ENCODE results near the gene ADARB2.

ADARB2 gene

GRCh38 chr10:1142596-1142995, 594.7 kb downstream of the ADARB2 start:
- Histone ChIP-seq H2BK12ac (ENCODE audit: low read length) (no peak overlapping the region), H3K4me3 (ENCODE audit: low read length in 2 of 2) (no peak overlapping the region), H3K23ac (ENCODE audit: low read depth, low read length, poor library complexity) (no peak overlapping the region), H2BK5ac (ENCODE audit: low read length) (no peak overlapping the region), H2BK15ac (ENCODE audit: low read length) (no peak overlapping the region), H3K9ac (ENCODE audit: low read depth, low read length, poor library complexity) (no peak overlapping the region), H3K4me1 (ENCODE audit: control insufficient read depth in 2 of 2, insufficient read depth in 1 of 2, low read depth in 1 of 2, low read length in 2 of 2) (no peaks in the 10 kb centered on the region), H3K27me3 (ENCODE audit: control insufficient read depth in 3 of 3, insufficient read depth in 3 of 3, low read depth in 1 of 3, low read length in 3 of 3) (peaks cover 0 to 3% (median 0%) of the 10 kb centered on the region in 3 experiments), H4K8ac (ENCODE audit: low read depth, low read length) (no peak overlapping the region), H3K4ac (ENCODE audit: low read length) (no peak overlapping the region), H2BK120ac (ENCODE audit: low read depth, low read length) (no peak overlapping the region), H3K14ac (ENCODE audit: low read length) (no peak overlapping the region), H3K27ac (replicated peaks; ENCODE audit: low read length) (no peak overlapping the region), H3K18ac (ENCODE audit: low read length) (no peak overlapping the region), H3K36me3 (replicated peaks in 1 of 2; ENCODE audit: control insufficient read depth in 2 of 2, insufficient read depth in 2 of 2, low read length in 2 of 2) (no peaks in the 10 kb centered on the region), H2AK5ac (ENCODE audit: low read depth, low read length) (no peak overlapping the region), H4K91ac (ENCODE audit: low read depth, low read length, poor library complexity) (no peak overlapping the region), H3K9me3 (replicated peaks in 1 of 2; ENCODE audit: control insufficient read depth in 2 of 2, insufficient read depth in 1 of 2, low read depth in 1 of 2, low read length in 2 of 2) (peaks cover 4 to 8% of the 10 kb centered on the region in 2 donors), H3K4me2 (ENCODE audit: insufficient read depth, low read length, poor library complexity, severe bottlenecking) (no peak overlapping the region), H3K79me1 (ENCODE audit: low read depth, low read length) (no peaks in the 10 kb centered on the region), H2AFZ (ENCODE audit: low read length) (no peak overlapping the region)
- no peak for DNase-seq (ENCODE audit: low spot score)
- WGBS, 2 donors (ENCODE audit: extremely low coverage in 2 of 2, insufficient read length in 2 of 2, insufficient replicate concordance in 1 of 2): 100% methylated on average over 1 of the region's 3 CpGs; no CpG with 5 or more reads in 1 of the 2 donors

GRCh38 chr10:1141701-1142100, 595.6 kb downstream of the ADARB2 start:
- Histone ChIP-seq H3K4ac (ENCODE audit: low read length) (no peak overlapping the region), H3K36me3 (replicated peaks in 1 of 2; ENCODE audit: control insufficient read depth in 2 of 2, insufficient read depth in 2 of 2, low read length in 2 of 2) (no peaks in the 10 kb centered on the region), H3K79me1 (ENCODE audit: low read depth, low read length) (no peaks in the 10 kb centered on the region), H2AFZ (ENCODE audit: low read length) (no peak overlapping the region), H3K23ac (ENCODE audit: low read depth, low read length, poor library complexity) (no peak overlapping the region), H3K4me3 (ENCODE audit: low read length in 2 of 2) (no peak overlapping the region), H2AK5ac (ENCODE audit: low read depth, low read length) (no peak overlapping the region), H3K9me3 (replicated peaks in 1 of 2; ENCODE audit: control insufficient read depth in 2 of 2, insufficient read depth in 1 of 2, low read depth in 1 of 2, low read length in 2 of 2) (peaks cover 2 to 8% of the 10 kb centered on the region in 2 donors), H3K27ac (replicated peaks; ENCODE audit: low read length) (no peak overlapping the region), H4K8ac (ENCODE audit: low read depth, low read length) (no peak overlapping the region), H2BK5ac (ENCODE audit: low read length) (no peak overlapping the region), H2BK12ac (ENCODE audit: low read length) (no peak overlapping the region), H3K9ac (ENCODE audit: low read depth, low read length, poor library complexity) (no peak overlapping the region), H3K27me3 (ENCODE audit: control insufficient read depth in 3 of 3, insufficient read depth in 3 of 3, low read depth in 1 of 3, low read length in 3 of 3) (peaks cover 0 to 3% (median 0%) of the 10 kb centered on the region in 3 experiments), H3K4me2 (ENCODE audit: insufficient read depth, low read length, poor library complexity, severe bottlenecking) (no peak overlapping the region), H4K91ac (ENCODE audit: low read depth, low read length, poor library complexity) (no peak overlapping the region), H3K4me1 (ENCODE audit: control insufficient read depth in 2 of 2, insufficient read depth in 1 of 2, low read depth in 1 of 2, low read length in 2 of 2) (no peaks in the 10 kb centered on the region), H2BK15ac (ENCODE audit: low read length) (no peak overlapping the region), H2BK120ac (ENCODE audit: low read depth, low read length) (no peak overlapping the region), H3K14ac (ENCODE audit: low read length) (no peak overlapping the region), H3K18ac (ENCODE audit: low read length) (no peak overlapping the region)
- no CpG with 5 or more reads among the region's 11 CpGs for WGBS, 2 donors (ENCODE audit: extremely low coverage in 2 of 2, insufficient read length in 2 of 2, insufficient replicate concordance in 1 of 2)
- no peak for DNase-seq (ENCODE audit: low spot score)

GRCh38 chr10:1141261-1141660, 596.1 kb downstream of the ADARB2 start:
- Histone ChIP-seq H2BK12ac (ENCODE audit: low read length) (no peak overlapping the region), H2AFZ (ENCODE audit: low read length) (no peak overlapping the region), H3K4me1 (ENCODE audit: control insufficient read depth in 2 of 2, insufficient read depth in 1 of 2, low read depth in 1 of 2, low read length in 2 of 2) (no peaks in the 10 kb centered on the region), H3K9ac (ENCODE audit: low read depth, low read length, poor library complexity) (no peak overlapping the region), H3K23ac (ENCODE audit: low read depth, low read length, poor library complexity) (no peak overlapping the region), H4K8ac (ENCODE audit: low read depth, low read length) (no peak overlapping the region), H3K36me3 (replicated peaks in 1 of 2; ENCODE audit: control insufficient read depth in 2 of 2, insufficient read depth in 2 of 2, low read length in 2 of 2) (no peaks in the 10 kb centered on the region), H3K18ac (ENCODE audit: low read length) (no peak overlapping the region), H3K4me3 (ENCODE audit: low read length in 2 of 2) (no peak overlapping the region), H3K79me1 (ENCODE audit: low read depth, low read length) (no peaks in the 10 kb centered on the region), H3K4me2 (ENCODE audit: insufficient read depth, low read length, poor library complexity, severe bottlenecking) (no peak overlapping the region), H3K9me3 (replicated peaks in 1 of 2; ENCODE audit: control insufficient read depth in 2 of 2, insufficient read depth in 1 of 2, low read depth in 1 of 2, low read length in 2 of 2) (peaks cover 2 to 8% of the 10 kb centered on the region in 2 donors), H2BK5ac (ENCODE audit: low read length) (no peak overlapping the region), H3K14ac (ENCODE audit: low read length) (no peak overlapping the region), H2BK15ac (ENCODE audit: low read length) (no peak overlapping the region), H3K27ac (replicated peaks; ENCODE audit: low read length) (no peak overlapping the region), H2BK120ac (ENCODE audit: low read depth, low read length) (no peak overlapping the region), H3K27me3 (ENCODE audit: control insufficient read depth in 3 of 3, insufficient read depth in 3 of 3, low read depth in 1 of 3, low read length in 3 of 3) (peaks cover 0 to 3% (median 0%) of the 10 kb centered on the region in 3 experiments), H4K91ac (ENCODE audit: low read depth, low read length, poor library complexity) (no peak overlapping the region), H2AK5ac (ENCODE audit: low read depth, low read length) (no peak overlapping the region), H3K4ac (ENCODE audit: low read length) (no peak overlapping the region)
- WGBS, 2 donors (ENCODE audit: extremely low coverage in 2 of 2, insufficient read length in 2 of 2, insufficient replicate concordance in 1 of 2): no CpG with 5 or more reads among the region's 7 CpGs
- DNase-seq (ENCODE audit: low spot score): no peak

GRCh38 chr10:1138529-1138928, 598.8 kb downstream of the ADARB2 start:
- Histone ChIP-seq H3K27me3 (ENCODE audit: control insufficient read depth in 3 of 3, insufficient read depth in 3 of 3, low read depth in 1 of 3, low read length in 3 of 3) (peaks cover 0 to 3% (median 0%) of the 10 kb centered on the region in 3 experiments), H2BK15ac (ENCODE audit: low read length) (no peak overlapping the region), H3K4me3 (ENCODE audit: low read length in 2 of 2) (no peak overlapping the region), H3K9ac (ENCODE audit: low read depth, low read length, poor library complexity) (no peak overlapping the region), H2AK5ac (ENCODE audit: low read depth, low read length) (no peak overlapping the region), H3K79me1 (ENCODE audit: low read depth, low read length) (no peaks in the 10 kb centered on the region), H3K4me2 (ENCODE audit: insufficient read depth, low read length, poor library complexity, severe bottlenecking) (no peak overlapping the region), H3K4ac (ENCODE audit: low read length) (no peak overlapping the region), H4K8ac (ENCODE audit: low read depth, low read length) (no peak overlapping the region), H2BK120ac (ENCODE audit: low read depth, low read length) (no peak overlapping the region), H2AFZ (ENCODE audit: low read length) (no peak overlapping the region), H3K4me1 (ENCODE audit: control insufficient read depth in 2 of 2, insufficient read depth in 1 of 2, low read depth in 1 of 2, low read length in 2 of 2) (no peaks in the 10 kb centered on the region), H3K36me3 (replicated peaks in 1 of 2; ENCODE audit: control insufficient read depth in 2 of 2, insufficient read depth in 2 of 2, low read length in 2 of 2) (no peaks in the 10 kb centered on the region), H4K91ac (ENCODE audit: low read depth, low read length, poor library complexity) (no peak overlapping the region), H3K27ac (replicated peaks; ENCODE audit: low read length) (no peak overlapping the region), H2BK12ac (ENCODE audit: low read length) (no peak overlapping the region), H3K23ac (ENCODE audit: low read depth, low read length, poor library complexity) (no peak overlapping the region), H3K14ac (ENCODE audit: low read length) (no peak overlapping the region), H3K9me3 (replicated peaks in 1 of 2; ENCODE audit: control insufficient read depth in 2 of 2, insufficient read depth in 1 of 2, low read depth in 1 of 2, low read length in 2 of 2) (peaks cover 3 to 8% of the 10 kb centered on the region in 2 donors), H2BK5ac (ENCODE audit: low read length) (no peak overlapping the region), H3K18ac (ENCODE audit: low read length) (no peak overlapping the region)
- WGBS, 2 donors (ENCODE audit: extremely low coverage in 2 of 2, insufficient read length in 2 of 2, insufficient replicate concordance in 1 of 2): no CpG with 5 or more reads among the region's 1 CpG
- DNase-seq (ENCODE audit: low spot score): no peak
